Stimulated activated CD4-positive, alpha-beta T cell treated with anti-CD3 and anti-CD28 coated beads, Interleukin-4, amount 100 ng/mL, for 24 hours (primary cell): ENCODE measurements around the gene GNG2.

Experiments
- DNase-seq: peaks from one replicate; pipeline ENCODE4 v3.0.0-alpha.2; 2020

GNG2 gene

GRCh38 chr14:51895375-51895774 is 35.0 kb downstream of the GNG2 start:
- no peak for DNase-seq

DNA sequence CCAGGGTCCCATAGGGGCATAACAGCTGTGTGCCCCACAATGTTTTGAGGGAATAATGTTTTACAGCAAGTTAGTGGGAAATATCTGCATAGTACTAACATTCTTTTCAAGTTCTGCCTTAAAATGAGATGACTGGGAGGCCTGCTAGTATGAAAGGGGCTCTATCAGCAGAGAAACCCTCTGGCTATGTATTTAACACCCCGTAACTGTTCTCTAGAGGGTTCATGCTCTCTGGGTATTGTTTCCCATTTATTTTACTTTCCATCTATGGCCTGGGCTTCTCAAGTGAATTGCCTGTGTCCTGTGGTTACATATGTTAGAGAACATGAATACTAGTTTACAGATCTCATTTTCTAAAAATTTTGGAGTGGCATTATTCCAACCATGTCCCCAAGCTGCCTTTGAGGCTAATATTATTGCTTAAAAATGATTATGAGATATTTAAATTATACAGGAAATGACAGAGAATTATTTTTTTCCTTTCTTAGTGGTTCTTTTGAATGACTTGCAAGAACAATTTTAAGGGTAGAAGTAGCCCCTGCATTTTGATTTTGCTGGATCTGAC is 37.5 kb downstream of the GNG2 start:
- DNase-seq: no peak

DNA sequence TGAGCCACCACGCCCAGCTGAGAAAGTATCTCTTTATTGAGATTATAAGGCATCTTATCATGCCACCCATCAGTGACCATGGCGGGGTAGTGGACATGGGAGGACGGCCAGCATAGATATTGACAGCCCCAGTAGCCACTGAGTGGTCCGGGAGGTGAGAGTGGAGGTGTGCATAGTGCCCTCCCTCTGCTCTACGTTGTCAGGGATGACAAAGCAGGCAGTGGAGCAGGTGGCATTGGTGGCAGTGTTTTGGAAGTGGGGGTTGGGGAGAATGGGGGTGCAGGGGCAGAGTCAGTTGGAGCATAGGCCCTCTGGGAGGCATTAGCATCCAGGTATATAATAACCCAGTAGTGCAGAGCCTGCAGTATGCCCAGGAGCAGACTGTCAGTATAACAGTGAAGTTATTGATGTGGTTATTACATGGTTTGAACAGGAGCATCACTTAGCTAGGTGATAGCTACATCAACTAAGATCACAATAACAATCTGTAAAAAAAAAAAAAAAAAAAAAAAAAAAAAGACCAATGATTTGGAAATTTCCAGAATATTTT is 41.1 kb downstream of the GNG2 start:
- DNase-seq: no peak

GRCh38 chr14:51905656-51906121 is 45.3 kb downstream of the GNG2 start:
- peak; percentile 73 for DNase-seq

DNA sequence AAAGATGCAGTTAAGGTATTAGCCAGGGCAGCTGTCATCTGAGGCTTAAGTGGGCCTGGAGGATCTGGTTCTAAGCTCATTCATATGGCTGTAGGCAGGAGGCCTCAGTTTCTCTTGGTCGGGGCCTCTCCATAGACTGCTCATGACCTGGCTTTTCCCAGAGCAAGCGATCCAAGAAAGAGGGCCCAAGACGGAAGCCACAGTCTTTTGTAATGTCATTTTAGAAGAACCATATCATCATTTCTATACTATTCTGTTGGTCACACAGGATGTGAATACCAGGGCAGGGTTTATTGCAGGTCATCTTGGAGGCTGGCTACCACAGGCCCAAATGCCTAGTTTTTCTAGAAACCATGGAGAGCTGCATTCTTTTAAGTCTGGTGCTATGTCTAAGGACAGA is 47.7 kb downstream of the GNG2 start:
- DNase-seq: no peak

DNA sequence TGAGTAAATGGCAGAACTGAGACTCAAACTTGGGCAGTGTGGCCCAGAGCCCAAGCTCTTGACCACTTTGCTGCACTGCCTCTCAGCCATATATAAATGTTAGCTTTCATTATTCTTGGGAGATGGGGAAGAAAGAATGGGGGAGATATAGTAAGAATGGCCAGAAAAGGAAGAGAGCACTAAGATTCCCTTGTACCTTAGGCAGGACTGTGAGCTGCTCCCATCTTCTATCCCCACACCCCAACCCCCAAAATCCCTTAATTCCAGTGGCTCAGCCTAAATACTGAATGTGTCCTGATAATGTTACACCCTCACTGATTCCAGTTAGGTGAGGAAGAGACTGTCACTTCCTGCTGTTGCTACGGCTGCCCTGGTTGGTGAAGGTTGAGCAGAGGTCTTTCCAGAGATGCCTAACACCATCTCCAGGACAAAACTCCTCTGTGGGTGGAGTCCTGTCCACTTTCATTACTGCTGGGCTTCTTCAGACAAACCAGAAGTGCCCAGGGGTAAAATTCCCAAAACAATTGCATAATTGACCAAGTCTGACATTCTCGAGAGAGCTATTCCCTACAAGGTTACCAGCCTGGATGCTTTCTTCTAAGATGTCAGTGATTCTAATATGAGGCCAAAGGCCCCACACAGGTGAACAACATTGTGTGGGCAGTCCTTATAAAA is 51.8 kb downstream of the GNG2 start:
- DNase-seq: no peak

DNA sequence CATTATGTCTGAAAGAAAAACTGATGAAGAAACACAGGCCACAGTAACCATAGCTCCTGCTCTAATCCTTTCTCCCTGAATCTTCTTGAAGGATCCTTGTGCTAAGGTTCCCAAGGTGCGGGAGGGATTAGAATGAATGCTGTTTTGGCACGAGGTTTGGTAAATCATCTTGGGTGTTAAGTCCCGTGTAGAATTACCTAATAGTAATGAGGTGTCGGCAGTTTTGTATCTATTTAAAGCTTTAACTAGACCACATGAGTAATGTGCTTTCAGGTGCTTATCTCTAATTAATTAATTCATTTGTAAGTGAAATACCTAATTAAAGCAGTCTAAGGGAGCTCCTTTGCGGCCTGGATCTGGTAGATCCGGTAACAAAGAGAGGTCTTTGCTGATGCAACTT is 53.9 kb downstream of the GNG2 start:
- no peak for DNase-seq

GRCh38 chr14:51917193-51917592 is 56.8 kb downstream of the GNG2 start:
- no peak for DNase-seq

DNA sequence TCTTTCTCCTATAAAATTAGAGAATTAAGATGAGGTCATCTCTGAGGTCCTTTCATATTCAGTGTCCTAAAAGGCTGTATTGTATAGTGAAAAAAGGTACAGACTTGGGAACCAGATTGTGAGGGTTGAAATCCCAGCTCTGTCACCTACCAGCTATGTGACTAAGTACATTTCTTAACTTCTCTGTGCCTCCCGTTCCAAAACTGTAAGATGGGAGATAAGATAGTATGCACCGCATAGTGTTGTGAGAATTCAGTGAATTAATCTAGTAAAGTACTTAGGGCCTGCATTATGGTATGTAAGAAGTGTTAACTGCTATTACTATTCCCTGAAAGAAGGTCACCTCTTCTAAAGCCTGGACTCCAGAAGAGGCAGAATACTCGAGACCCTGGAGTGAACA is 60.6 kb downstream of the GNG2 start:
- no peak for DNase-seq

GRCh38 chr14:51922624-51923023 is 62.2 kb downstream of the GNG2 start:
- no peak for DNase-seq

GRCh38 chr14:51924600-51924999 is 64.2 kb downstream of the GNG2 start:
- DNase-seq: no peak

- DNase-seq: no peak
Observed at GRCh38 chr14:51925980-51926379, 65.6 kb downstream of the GNG2 start.

GRCh38 chr14:51926449-51926848 is 66.0 kb downstream of the GNG2 start:
- DNase-seq: no peak

- DNase-seq: no peak
Observed at GRCh38 chr14:51928568-51928967, 68.2 kb downstream of the GNG2 start.

DNA sequence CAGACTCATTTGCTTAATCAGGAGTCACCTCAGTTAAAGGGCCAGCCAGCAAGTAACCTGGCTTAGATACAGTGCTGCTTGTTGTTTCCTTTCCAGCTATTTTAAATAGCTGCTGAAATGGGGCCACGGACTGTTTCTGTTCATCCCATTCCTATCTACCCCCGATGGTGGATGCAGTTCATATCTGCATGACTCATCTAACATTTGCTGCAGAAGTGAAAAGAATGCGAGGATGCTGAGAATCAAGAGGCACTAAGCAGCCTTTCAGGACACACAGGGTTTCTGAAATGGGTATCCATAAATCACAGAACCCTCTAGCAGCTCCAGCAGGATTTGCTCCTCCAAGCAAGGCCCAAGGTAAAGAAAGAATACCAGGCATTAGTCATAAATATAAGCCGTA is 68.8 kb downstream of the GNG2 start:
- DNase-seq: no peak

DNA sequence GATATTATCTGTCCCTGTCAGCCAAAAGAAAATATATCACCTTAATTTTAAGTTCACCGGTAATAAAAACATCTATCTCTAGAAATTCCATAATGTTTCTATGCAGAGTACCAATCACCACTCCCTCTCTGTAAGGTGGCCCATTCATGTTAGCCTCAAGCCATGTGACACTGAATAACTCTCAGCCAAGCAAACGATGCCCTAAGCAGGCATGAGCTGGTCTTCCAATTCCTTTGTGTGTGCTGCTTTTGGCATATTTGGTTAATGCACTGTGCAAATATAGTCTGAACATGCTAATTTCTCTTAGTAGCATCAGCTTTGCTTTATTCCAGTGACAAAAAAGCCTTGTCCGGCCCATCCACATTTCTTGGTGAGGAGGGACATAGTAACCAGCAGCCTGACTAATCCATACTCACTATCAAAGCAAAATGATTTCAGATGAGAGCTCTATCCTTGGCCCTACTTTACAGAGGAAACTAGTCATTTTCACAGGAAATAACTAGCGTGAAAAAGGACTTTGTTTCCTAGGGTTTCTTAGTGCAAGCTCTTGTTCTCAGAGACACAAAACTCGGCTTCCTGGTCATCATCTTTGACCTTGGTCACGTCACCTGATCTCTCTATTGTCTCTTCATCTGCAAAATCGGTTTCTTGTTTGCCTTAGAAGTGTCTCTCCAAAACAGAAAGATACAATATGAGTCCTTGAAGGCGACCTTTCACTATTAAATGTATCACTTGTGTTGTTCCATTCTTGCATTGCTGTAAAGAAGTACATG is 69.7 kb downstream of the GNG2 start:
- no peak for DNase-seq

- no peak for DNase-seq
Observed at GRCh38 chr14:51931308-51931707, 70.9 kb downstream of the GNG2 start.

GRCh38 chr14:51933191-51933590 is 72.8 kb downstream of the GNG2 start:
- DNase-seq: no peak

- DNase-seq: no peak
Observed at GRCh38 chr14:51938137-51938536, 77.7 kb downstream of the GNG2 start.

DNA sequence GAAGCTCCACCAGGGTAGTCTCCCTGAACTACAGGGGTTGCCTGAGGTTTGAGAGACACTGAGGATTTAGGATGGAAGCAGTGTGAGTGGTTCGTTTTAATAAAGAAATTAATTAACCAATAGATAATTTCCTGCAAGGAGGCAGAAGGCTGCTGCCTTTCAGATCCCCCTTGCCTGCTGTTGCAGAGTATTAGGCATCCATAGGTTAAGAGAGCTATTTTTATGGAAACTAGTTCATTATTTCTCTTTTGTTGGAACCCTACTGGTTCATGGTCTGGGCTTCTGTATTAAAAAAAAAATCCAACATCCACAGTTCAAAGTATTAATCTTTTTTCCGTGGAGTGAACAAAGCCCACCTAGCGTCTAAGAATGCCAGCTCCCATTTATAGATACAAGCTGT is 78.4 kb downstream of the GNG2 start:
- no peak for DNase-seq

- no peak for DNase-seq
Observed at GRCh38 chr14:51939226-51939625, 78.8 kb downstream of the GNG2 start.

DNA sequence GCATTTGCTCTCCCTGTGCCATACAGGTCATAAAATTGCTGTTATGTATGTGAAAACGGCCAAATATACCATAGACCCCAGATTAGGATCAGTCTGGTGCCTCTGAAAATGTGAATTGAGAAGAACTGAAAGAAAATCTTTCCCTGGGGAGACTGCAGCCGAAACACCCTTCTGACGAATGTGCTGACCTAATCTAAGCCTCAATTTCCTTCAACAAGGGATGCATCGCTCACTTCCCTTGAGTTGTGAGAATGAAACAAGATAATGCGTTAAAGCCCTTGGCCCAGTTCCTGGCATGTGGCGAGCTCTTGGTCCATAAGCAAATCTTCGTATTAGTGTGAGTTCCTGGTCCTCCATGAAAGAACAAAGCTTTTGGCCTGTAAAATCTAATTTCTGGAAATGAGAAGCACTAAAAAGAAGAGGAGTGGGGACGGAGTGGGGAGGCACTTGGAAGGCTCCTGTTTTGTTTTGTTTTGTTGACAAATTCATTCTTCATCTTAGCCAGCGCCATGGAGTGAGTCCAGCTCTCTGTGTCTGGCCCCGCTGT is 79.4 kb downstream of the GNG2 start:
- no peak for DNase-seq

GRCh38 chr14:51942971-51943370 is 82.6 kb downstream of the GNG2 start:
- no peak for DNase-seq

- DNase-seq: no peak
Observed at GRCh38 chr14:51950007-51950406, 89.6 kb downstream of the GNG2 start.
